GM18505 (cell line): Measurements from ENCODE around the gene C7orf25.
A peak's percentile ranks its signal among the peaks of the same experiment; 100 is the strongest.

Experiments used
- ATAC-seq: cut with Tn5 transposase; IDR thresholded peaks from one replicate; pipeline ENCODE4 v1.9.1; 2021; ENCODE audit not compliant: unreplicated experiment
- POLR2A ChIP-seq: IDR thresholded peaks from 4 replicates; pipeline ENCODE4 v1.6.1; 2011; ENCODE audit warnings: borderline replicate concordance; ENCODE audit not compliant: insufficient read depth, insufficient read length; ENCODE audit errors: extremely low read depth

C7orf25 gene

DNA sequence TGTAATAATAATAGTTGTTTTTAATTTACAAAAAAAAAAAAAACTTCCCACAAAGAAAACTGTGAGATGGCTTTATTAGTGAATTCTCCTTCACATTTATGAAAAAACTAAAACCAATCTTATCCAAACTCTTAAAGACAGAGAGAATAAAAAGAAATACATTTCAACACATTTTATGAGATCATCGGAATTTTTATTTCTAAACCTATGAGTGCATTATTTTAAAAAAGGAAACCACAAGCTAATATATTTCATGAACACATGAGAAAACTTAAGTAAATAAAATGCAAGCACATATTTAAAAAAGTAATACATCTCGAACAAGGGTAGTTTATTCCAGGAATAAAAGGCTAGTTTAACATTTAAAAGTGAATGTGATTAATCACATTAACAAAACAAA, 31.5 kb downstream of the C7orf25 start:
- ATAC-seq, result no peak
- no peak for TF ChIP-seq POLR2A

DNA sequence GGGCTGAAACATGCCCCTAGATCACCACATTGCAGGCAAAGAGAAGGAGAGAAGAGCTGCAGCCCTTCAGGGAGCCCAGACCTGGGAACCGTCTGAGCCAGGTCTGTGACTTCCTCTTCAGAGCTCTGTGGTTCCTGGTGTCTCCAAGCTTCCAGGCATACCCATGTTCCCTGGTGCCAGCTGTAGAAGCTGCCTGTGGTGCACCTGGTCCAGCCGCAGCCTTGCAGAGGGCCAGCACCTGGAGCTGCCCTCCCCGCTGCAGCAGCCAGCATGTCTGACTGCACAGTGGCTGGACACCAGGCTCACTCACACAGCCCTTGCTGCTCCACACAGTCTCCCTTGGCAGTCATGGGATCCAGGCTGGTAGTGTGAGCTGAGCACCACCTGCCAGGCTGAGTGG, 33.6 kb downstream of the C7orf25 start:
- no peak for ATAC-seq
- no peak for TF ChIP-seq POLR2A

GRCh38 chr7:42877862-42878261, 34.0 kb downstream of the C7orf25 start:
- ATAC-seq, result no peak
- no peak for TF ChIP-seq POLR2A

DNA sequence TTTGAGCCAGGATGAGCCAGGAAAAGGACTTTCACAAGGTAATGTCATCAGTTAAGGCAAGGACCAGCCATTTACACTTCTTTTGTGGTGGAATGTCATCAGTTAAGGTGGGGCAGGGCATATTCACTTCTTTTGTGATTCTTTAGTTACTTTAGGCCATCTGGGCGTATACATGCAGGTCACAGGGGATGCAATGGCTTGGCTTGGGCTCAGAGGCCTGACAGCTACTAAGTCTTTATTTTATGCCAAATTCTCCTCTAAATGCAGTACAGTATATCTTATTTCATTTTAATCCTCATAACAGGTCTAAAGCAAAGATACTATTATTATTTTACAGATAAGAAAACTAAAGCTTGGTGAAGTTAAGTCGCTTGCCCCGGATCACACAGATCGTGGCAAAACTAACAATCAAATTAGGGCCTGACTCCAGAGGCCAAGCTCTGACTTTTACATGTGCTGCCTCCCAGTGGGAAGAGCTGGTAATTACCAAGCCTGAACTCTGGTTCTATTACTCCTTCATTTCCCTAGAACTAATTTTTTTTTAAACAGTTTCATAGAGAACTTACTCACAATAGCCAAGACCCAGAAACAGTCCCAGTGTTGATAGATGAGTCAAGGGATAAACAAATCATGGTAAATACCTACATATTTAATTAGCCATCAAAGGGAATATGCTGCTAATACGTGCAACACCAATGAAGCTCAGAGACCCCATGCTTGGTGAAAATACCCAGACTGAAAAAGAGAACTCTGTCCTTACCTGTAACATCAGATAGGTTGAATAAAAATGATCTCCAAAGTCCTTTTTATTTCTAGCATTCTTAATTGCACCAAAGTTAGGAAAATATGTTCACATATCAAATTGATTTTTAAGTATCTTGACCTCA, 35.4 kb downstream of the C7orf25 start:
- no peak for TF ChIP-seq POLR2A
- ATAC-seq, result peak; percentile 73

GRCh38 chr7:42869131-42870020, 42.5 kb downstream of the C7orf25 start:
- TF ChIP-seq POLR2A, result no peak
- ATAC-seq, result peak; percentile 97

GRCh38 chr7:42868480-42868879, 43.4 kb downstream of the C7orf25 start:
- ATAC-seq, result no peak
- TF ChIP-seq POLR2A, result no peak
